ENCODE results near the gene PCDH9. TPM values are rescaled to one million over a fixed set of nuclear protein-coding genes. Genes with fewer than 3 reads are reported as not detected.

PCDH9 gene
- total RNA-seq, 1 experiment from 2014 or later, result 0.12 TPM

DNA sequence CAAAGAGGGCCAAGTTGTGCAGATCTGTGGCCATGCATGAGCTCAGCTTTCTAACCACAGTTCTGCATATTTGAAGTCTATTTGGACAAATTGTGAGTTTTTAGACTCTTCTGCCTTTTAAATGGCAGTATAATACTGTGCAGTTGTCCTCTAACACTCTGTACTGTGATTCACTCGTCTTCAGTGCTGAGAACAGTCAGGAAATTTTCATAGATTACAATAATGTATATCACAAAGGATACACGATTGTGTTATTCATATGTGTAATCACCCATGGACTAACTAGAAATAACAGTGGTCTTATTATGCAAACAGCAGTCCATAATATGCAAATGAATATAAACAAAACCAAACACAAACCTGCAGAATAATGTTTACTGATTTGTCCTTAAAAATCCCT lies 259.1 kb downstream of the PCDH9 start:
- no peak for DNase-seq (ENCODE audit: low read depth)

DNA sequence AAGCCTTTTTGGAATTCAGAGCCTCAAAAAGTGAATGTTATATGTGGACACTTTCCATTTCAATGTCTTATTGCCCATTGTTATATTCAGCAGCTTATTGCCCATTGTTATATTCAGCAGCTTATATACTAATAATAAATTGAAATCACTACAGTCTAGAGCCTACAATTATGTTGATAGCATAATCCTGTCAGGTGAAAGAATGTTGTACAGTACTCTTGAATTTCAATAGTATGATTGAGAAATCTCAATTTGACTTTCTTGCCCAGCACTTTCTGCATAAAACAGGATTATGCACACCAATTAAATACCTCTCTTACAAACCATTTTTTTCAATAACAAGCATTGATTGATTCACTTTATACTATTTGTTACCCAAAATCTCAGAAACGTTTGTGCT lies 260.8 kb downstream of the PCDH9 start:
- DNase-seq (ENCODE audit: low read depth), result no peak

DNA sequence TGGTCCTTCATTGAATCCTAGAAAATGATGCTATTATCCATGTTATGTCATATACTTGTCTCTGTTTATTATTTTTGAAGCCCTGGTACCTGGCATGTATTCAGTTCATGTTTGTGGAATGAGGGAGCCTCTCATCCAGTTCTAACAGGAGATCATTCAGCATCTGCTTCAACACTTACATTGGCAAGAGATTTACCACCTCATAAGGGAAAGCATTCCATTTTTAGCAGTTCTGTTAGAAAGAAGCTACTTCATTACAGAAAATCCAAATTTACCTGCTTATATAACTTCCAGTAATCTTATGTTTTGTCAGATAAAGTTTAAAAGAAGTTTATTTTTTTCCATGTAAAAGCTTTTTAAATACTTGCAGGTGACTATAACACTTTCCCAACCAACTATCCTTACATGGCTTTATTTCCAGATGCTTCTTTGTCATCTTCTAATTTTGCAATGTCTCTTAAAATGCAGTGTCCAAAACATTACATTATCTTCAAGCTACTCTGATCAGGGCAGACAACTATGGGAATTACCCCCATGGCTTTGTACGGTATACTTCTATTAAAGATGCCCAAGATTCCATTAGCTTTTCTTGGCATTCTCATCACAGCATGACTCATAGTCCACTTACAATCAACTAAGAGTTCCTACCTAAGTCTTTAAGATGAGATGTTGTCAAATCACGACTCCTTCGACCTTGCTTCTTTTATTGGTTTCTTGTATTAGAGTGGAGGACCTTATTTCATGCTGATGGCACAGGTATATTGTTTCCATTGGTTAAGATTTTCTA lies 262.1 kb downstream of the PCDH9 start:
- DNase-seq (ENCODE audit: low read depth), result no peak

GRCh38 chr13:66965181-66965580 lies 265.0 kb downstream of the PCDH9 start:
- no peak for DNase-seq (ENCODE audit: low read depth)

GRCh38 chr13:66962953-66963352 lies 267.2 kb downstream of the PCDH9 start:
- no peak for DNase-seq (ENCODE audit: low read depth)

- no peak for DNase-seq (ENCODE audit: low read depth)
Measured at GRCh38 chr13:66958611-66959010, 271.5 kb downstream of the PCDH9 start.

GRCh38 chr13:66952507-66952906 lies 277.6 kb downstream of the PCDH9 start:
- DNase-seq (ENCODE audit: low read depth), result no peak

- no peak for DNase-seq (ENCODE audit: low read depth)
Measured at GRCh38 chr13:66951426-66951825, 278.7 kb downstream of the PCDH9 start.

- DNase-seq (ENCODE audit: low read depth), result no peak
Measured at GRCh38 chr13:66950666-66951065, 279.5 kb downstream of the PCDH9 start.

GRCh38 chr13:66948910-66949309 lies 281.2 kb downstream of the PCDH9 start:
- no peak for DNase-seq (ENCODE audit: low read depth)

GRCh38 chr13:66943530-66943929 lies 286.6 kb downstream of the PCDH9 start:
- DNase-seq (ENCODE audit: low read depth), result no peak

- no peak for DNase-seq (ENCODE audit: low read depth)
Measured at GRCh38 chr13:66940113-66940512, 290.0 kb downstream of the PCDH9 start.

GRCh38 chr13:66937423-66937822 lies 292.7 kb downstream of the PCDH9 start:
- DNase-seq (ENCODE audit: low read depth), result no peak

DNA sequence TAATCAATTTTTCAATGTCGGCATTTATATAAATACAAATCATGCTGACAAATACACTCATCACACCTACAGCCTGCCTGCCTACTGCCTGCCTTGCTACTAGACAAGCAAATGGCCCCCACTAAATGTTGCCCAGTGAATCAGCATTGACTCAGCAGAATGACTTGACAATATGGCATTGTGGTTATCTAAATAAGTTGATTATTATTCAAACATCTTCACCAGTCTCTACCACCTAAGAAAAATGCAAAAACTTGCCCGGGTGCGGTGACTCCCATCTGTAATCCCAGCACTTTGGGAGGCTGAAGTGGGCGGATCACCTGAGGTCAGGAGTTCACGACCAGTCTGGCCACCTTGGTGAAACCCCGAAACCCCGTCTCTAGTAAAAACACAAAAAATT lies 296.1 kb downstream of the PCDH9 start:
- peak; percentile 23 for DNase-seq (ENCODE audit: low read depth)

DNA sequence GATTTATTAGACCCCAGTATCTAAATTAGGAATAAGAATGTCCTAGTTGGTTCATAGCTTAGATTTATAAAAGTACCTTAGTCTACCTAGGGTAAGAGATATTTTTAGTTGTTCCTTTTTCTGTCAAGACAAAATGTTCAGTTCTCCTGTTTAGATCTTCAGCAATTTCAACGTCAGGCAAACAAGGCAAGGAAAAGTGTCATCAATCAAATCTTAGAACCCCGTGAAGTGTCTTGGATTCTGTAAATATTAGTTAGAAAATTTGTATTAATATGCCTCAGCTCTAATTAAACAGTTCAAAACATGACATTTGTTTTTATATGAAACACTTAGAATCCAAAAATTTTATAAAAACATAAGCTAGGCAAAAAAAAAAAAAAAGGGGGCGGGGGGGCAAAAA lies 296.6 kb downstream of the PCDH9 start:
- DNase-seq (ENCODE audit: low read depth), result no peak

DNA sequence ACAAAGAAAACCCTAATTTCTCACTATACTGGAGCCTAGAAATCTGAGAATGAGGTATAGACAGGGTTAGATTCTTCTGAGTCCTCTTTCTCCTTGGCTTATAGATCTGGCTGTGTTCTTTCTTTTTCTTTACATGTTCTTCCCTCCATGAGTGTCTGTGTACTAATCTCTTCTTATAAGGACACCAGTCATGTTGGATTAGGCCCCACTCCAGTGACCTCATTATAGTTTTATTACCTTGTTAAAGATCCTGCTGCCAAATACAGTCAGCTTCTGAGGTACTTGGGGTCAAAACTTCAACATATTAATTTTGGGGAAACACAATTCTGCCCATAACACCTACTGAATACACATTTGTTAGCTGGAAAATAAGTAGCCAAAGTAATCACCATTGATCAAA lies 302.6 kb downstream of the PCDH9 start:
- DNase-seq (ENCODE audit: low read depth), result no peak

DNA sequence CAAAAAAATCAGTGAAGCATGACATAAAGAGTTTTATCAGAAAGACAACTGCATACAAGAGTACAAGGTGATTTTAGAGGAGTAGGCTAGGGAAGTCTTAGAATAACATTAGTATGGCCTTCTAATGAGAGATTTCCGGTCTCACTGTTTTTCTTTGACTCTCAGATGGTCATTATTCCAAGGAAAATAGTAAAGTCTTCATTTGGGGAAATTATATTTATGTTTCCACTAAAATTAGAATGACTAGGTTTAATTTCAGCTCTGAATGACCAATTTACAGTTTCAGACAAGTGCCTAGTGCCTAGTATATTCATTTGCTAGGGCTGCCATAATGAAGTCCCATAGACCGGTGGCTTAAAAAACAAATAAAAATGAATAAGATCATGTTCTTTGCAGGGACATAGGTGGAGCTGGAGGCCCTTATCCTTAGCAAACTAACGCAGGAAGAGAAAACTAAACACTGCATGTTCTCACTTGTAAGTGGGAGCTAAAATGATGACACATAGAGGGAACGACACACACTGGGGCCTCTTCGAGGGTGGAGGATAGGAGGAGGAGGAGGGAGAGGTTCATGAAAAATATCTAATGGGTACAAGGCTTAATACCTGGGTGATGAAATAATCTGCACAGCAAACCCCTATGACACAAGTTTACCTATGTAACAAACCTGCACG lies 303.1 kb downstream of the PCDH9 start:
- no peak for DNase-seq (ENCODE audit: low read depth)

GRCh38 chr13:66926200-66926850 lies 303.8 kb downstream of the PCDH9 start:
- no peak for DNase-seq (ENCODE audit: low read depth)

GRCh38 chr13:66922444-66922843 lies 307.7 kb downstream of the PCDH9 start:
- no peak for DNase-seq (ENCODE audit: low read depth)

DNA sequence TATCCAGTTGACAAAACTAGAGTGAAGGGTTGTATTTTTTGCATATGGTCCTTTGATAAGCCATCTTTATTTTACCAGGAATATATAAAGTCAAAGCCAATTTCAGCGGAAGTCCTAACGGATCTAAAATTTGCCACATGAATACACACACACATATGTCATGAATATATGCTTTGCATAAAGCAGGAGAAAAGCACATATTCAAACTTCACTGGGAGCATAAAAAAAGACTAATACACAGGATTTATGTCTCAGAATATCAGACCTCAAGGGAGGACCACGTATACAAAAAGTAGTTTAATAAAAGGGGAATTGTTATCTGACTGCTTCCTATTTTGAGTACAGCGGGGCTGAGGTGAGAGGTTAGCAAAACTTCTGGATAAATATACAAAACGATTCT lies 308.7 kb downstream of the PCDH9 start:
- no peak for DNase-seq (ENCODE audit: low read depth)

DNA sequence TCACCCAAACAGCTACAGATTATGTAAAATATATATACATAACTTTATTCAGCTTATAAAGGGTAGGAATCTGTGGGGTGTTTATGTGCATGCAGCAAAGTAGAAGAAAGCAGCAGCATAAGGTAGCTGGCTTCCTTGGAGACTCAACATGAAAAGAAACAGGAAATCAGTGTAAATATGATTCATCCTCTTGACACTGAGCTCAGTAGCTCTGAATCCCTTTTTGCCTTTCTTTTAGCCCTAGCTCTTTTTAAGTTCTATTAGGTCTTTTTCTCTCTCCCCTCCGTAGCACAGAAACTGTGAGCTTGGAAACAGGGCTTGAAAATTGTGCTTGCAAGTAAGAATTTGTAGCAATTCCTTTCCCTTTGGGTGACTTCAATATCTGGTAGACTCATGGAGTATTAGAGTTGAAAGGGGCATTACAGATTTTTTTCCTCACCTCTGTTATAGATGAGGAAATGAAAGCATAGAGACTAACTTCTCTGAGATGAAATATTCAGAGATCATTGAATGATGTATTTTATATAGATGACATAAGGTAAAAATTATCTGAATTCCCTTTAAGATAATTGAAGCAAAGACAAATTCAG lies 314.4 kb downstream of the PCDH9 start:
- DNase-seq (ENCODE audit: low read depth), result no peak

DNA sequence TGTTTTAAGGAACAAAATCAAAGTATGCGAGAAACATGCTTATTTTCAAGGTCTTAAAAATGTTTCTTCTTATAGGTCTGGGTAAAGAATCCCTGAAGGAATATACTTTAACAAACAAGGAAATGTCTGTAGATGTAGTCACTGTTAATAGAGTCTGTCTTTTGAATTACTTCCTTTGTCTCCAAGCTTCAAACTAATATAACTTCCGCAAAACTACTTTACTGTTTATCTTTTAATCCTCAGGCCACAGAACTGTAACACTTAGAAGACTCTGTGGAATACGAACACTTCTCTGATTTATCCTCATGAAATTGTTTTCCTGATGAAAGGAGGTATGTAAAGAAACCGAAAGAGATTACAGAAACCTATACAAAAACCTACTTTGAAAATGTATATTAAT lies 316.0 kb downstream of the PCDH9 start:
- peak; percentile 1 for DNase-seq (ENCODE audit: low read depth)
